ENCODE data around the gene PIGL. TPM values are rescaled to one million over a fixed set of nuclear protein-coding genes. Genes with fewer than 3 reads are reported as not detected.

PIGL gene
- total RNA-seq, 1 donor from 2014 or later, result 31.1 TPM

DNA sequence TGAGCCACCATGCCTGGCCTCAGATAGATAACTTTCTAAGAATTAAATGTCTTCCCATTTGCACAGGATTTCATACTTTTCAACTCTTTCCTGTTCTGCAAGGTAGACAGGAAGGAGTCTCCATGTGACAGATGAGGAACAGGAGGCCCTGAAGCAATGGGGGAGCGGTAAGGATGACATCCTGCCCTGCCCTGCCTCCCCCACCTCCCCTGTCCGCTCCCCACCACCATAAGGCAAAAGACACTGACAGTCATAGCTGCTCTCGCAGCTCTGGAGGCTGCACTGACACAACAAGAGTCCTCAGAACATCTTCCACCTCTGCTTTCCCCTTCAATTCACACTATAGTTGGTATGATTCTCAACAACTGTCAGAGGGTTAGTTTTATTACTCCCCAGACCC is 126.6 kb downstream of the PIGL start:
- Mint-ChIP-seq H3K27ac (ENCODE audit: unreplicated experiment) (no peak overlapping the region), H3K4me1 (peaks cover 7% of the 10 kb centered on the region), H3K9me3 (no peaks in the 10 kb centered on the region), H3K36me3 (ENCODE audit: low read depth) (peaks cover 28% of the 10 kb centered on the region), H3K27me3 (ENCODE audit: low read depth) (no peaks in the 10 kb centered on the region), H3K4me3 (peak overlapping the region; percentile 47)
- no peak for DNase-seq (ENCODE audit: low read depth, low spot score)
- TF ChIP-seq, protein P1, sequence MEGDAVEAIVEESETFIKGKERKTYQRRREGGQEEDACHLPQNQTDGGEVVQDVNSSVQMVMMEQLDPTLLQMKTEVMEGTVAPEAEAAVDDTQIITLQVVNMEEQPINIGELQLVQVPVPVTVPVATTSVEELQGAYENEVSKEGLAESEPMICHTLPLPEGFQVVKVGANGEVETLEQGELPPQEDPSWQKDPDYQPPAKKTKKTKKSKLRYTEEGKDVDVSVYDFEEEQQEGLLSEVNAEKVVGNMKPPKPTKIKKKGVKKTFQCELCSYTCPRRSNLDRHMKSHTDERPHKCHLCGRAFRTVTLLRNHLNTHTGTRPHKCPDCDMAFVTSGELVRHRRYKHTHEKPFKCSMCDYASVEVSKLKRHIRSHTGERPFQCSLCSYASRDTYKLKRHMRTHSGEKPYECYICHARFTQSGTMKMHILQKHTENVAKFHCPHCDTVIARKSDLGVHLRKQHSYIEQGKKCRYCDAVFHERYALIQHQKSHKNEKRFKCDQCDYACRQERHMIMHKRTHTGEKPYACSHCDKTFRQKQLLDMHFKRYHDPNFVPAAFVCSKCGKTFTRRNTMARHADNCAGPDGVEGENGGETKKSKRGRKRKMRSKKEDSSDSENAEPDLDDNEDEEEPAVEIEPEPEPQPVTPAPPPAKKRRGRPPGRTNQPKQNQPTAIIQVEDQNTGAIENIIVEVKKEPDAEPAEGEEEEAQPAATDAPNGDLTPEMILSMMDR (conservative IDR thresholded peaks at IDR 0.05), result no peak

DNA sequence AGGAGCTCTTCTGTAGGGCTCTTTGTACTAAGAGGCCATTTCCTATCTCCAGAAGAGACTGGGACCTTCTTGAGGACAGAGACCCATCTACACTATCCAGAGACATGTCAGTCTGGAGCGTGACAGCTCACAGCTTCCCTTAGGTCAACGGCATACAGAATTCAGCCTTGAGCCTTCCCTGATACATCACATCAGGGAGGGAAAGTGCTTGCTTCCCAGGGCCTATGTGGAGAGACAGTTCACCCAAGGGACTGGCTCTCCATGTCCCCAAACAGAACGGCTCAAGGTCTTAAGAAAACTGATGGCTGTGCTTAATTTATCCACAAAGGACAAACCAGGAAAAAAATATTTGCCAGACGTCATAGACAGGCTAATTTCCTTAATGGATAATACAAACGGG is 128.6 kb downstream of the PIGL start:
- TF ChIP-seq, protein P1 (conservative IDR thresholded peaks at IDR 0.05), result no peak
- DNase-seq (ENCODE audit: low read depth, low spot score), result no peak
- Mint-ChIP-seq H3K4me3 (peak overlapping the region; percentile 66), H3K9me3 (no peaks in the 10 kb centered on the region), H3K36me3 (ENCODE audit: low read depth) (peaks cover 28% of the 10 kb centered on the region), H3K4me1 (peaks cover 24% of the 10 kb centered on the region), H3K27ac (ENCODE audit: unreplicated experiment) (no peak overlapping the region), H3K27me3 (ENCODE audit: low read depth) (no peaks in the 10 kb centered on the region)

DNA sequence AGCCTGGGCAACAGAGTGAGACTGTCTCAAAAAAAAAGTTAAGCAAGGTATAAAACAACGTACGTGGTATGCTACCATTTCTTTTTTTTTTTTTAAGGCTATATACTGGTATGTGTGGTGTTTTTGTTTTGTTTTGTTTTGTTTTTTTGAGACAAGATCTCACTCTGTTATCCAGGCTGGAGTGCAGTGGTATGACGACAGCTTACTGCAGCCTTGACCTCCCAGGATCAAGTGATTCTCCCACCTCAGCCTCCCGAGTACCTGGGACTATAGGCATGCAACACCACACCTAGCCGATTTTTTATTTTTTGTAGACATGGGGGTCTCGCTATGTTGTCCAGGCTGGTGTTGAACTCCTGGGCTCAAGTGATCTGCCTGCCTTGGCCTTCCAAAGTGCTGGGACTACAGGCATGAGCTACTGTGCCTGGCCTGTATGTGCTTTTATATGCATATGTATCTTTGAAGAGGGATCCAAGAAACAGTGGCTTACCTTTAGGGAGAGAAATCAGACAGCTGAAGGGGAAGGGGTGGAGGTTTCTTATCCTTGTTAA is 129.8 kb downstream of the PIGL start:
- no peaks in the 10 kb centered on the region for H3K27me3 Mint-ChIP-seq (ENCODE audit: low read depth)
- no peaks in the 10 kb centered on the region for H3K9me3 Mint-ChIP-seq
- TF ChIP-seq, protein P1 (conservative IDR thresholded peaks at IDR 0.05), result no peak
- H3K4me3 Mint-ChIP-seq, result peak overlapping the region; percentile 74
- H3K4me1 Mint-ChIP-seq, result peaks cover 36% of the 10 kb centered on the region
- H3K27ac Mint-ChIP-seq (ENCODE audit: unreplicated experiment), result no peak overlapping the region
- no peak for DNase-seq (ENCODE audit: low read depth, low spot score)
- peaks cover 29% of the 10 kb centered on the region for H3K36me3 Mint-ChIP-seq (ENCODE audit: low read depth)

DNA sequence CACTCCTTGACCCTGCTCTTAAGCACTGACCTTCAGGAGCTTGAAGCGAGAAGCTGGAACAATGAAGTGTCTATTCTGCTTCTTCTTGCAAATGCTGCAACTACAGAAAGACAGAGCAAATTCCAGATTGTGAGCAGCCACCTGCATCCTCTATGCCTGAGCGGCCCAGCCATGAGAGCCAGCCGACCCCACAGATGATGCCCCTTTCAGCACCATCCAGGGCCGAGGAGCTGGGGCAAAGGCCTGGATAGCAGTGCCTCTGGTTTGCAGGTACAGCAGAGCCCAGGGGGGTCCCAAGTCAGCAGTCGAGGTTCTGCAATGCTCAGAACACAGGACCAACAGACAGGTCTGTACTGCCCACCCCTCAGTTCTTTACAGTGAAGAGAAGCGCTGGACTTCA is 131.6 kb downstream of the PIGL start:
- peaks cover 45% of the 10 kb centered on the region for H3K4me1 Mint-ChIP-seq
- H3K4me3 Mint-ChIP-seq, result peak overlapping the region; percentile 81
- no peaks in the 10 kb centered on the region for H3K9me3 Mint-ChIP-seq
- peak overlapping the region; percentile 19 for H3K27ac Mint-ChIP-seq (ENCODE audit: unreplicated experiment)
- H3K36me3 Mint-ChIP-seq (ENCODE audit: low read depth), result peaks cover 24% of the 10 kb centered on the region
- TF ChIP-seq, protein P1 (conservative IDR thresholded peaks at IDR 0.05), result no peak
- DNase-seq (ENCODE audit: low read depth, low spot score), result no peak
- no peaks in the 10 kb centered on the region for H3K27me3 Mint-ChIP-seq (ENCODE audit: low read depth)

DNA sequence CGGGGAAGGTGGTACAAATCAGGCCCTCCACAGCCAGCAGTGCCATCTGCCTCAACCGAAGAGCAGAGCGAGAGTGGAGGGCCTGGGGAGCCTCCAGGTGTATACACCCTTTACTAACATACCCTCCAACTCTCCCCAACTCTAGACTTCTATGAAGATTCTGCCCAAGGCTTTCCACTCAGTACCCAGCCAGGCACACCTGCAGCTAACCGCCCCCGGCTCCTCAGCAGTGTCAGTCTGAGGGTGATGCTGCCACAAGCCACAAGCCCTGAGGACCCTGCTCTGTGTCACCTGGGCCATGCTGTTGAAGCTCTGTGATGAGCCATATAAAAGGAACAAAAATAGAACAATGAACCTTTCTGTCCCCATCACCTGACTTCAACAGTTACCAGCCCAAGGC is 132.4 kb downstream of the PIGL start:
- Mint-ChIP-seq H3K36me3 (ENCODE audit: low read depth) (peaks cover 19% of the 10 kb centered on the region), H3K4me3 (peak overlapping the region; percentile 81)

More for the DNA sequence above, 132.4 kb downstream of the PIGL start:
- Mint-ChIP-seq H3K9me3 (no peaks in the 10 kb centered on the region), H3K4me1 (peaks cover 49% of the 10 kb centered on the region), H3K27me3 (ENCODE audit: low read depth) (no peaks in the 10 kb centered on the region), H3K27ac (ENCODE audit: unreplicated experiment) (peak overlapping the region; percentile 19)
- DNase-seq (ENCODE audit: low read depth, low spot score), result no peak
- TF ChIP-seq, protein P1 (conservative IDR thresholded peaks at IDR 0.05), result no peak

Data from neural crest cell (in vitro differentiated cells).